Neuronal stem cell (in vitro differentiated cells): ENCODE data around the gene C1QTNF9.

Experiments
- DNase-seq: peaks from one replicate; pipeline ENCODE4 v3.0.0-alpha.2; 2013; ENCODE audit warnings: low spot score
- H2AFZ ChIP-seq: one replicate; pipeline ENCODE4 v1.6.1; 2013; ENCODE audit warnings: mild to moderate bottlenecking, low read length, inconsistent platforms
- H2AK5ac ChIP-seq: 2 replicates; pipeline ENCODE4 v1.6.1; 2013; ENCODE audit warnings: low read depth, mild to moderate bottlenecking, inconsistent platforms, low read length, moderate library complexity, mixed read lengths
- H2BK120ac ChIP-seq: 2 replicates; pipeline ENCODE4 v1.6.1; 2013; ENCODE audit warnings: low read depth, mild to moderate bottlenecking, inconsistent platforms, low read length, moderate library complexity, mixed read lengths
- H2BK12ac ChIP-seq: one replicate; pipeline ENCODE4 v1.6.1; 2013; ENCODE audit warnings: low read length, inconsistent platforms
- H2BK15ac ChIP-seq: 2 replicates; pipeline ENCODE4 v1.6.1; 2013; ENCODE audit warnings: mild to moderate bottlenecking, low read length, inconsistent platforms, mixed read lengths
- H2BK5ac ChIP-seq: one replicate; pipeline ENCODE4 v1.6.1; 2013; ENCODE audit warnings: inconsistent platforms, mild to moderate bottlenecking, low read length, moderate library complexity
- H3K14ac ChIP-seq: one replicate; pipeline ENCODE4 v1.6.1; 2013; ENCODE audit warnings: low read length, inconsistent platforms
- H3K18ac ChIP-seq: 2 replicates; pipeline ENCODE4 v1.6.1; 2013; ENCODE audit warnings: low read length, inconsistent platforms
- H3K23ac ChIP-seq: 2 replicates; pipeline ENCODE4 v1.6.1; 2013; ENCODE audit warnings: low read depth, mild to moderate bottlenecking, mixed read lengths, low read length, inconsistent platforms; ENCODE audit not compliant: poor library complexity
- H3K27ac ChIP-seq: replicated peaks from 3 replicates; pipeline ENCODE4 v1.5.1; 2013; ENCODE audit warnings: low read length, inconsistent platforms
- H3K27me3 ChIP-seq, 3 experiments: 2 replicates each; pipeline ENCODE4 v1.6.1; 2013; ENCODE audit warnings: low read length in 3 of 3, mild to moderate bottlenecking in 2 of 3, inconsistent platforms in 1 of 3, low read depth in 1 of 3, mixed read lengths in 1 of 3, moderate library complexity in 1 of 3; ENCODE audit not compliant: control insufficient read depth in 3 of 3, insufficient read depth in 3 of 3
- H3K36me3 ChIP-seq, 2 donors: replicated peaks in 1 of 2; 2 replicates each; pipeline ENCODE4 v1.6.1; 2013; ENCODE audit warnings: low read length in 2 of 2; ENCODE audit not compliant: control insufficient read depth in 2 of 2, insufficient read depth in 2 of 2
- H3K4ac ChIP-seq: 2 replicates; pipeline ENCODE4 v1.6.1; 2013; ENCODE audit warnings: inconsistent platforms, mild to moderate bottlenecking, low read length, moderate library complexity
- H3K4me1 ChIP-seq, 2 donors: 1 replicate in 1 of 2; 2 replicates in 1 of 2; pipeline ENCODE4 v1.6.1; 2013; ENCODE audit warnings: low read length in 2 of 2, low read depth in 1 of 2; ENCODE audit not compliant: control insufficient read depth in 2 of 2, insufficient read depth in 1 of 2
- H3K4me2 ChIP-seq: one replicate; pipeline ENCODE4 v1.6.1; 2013; ENCODE audit warnings: mild to moderate bottlenecking, low read length, inconsistent platforms; ENCODE audit not compliant: insufficient read depth, poor library complexity, severe bottlenecking
- H3K4me3 ChIP-seq, 2 donors: 2 replicates each; pipeline ENCODE4 v1.5.1; 2013; ENCODE audit warnings: low read length in 2 of 2, mild to moderate bottlenecking in 2 of 2, inconsistent platforms in 1 of 2, moderate library complexity in 1 of 2
- H3K79me1 ChIP-seq: one replicate; pipeline ENCODE4 v1.6.1; 2013; ENCODE audit warnings: low read depth, mild to moderate bottlenecking, inconsistent platforms, low read length, moderate library complexity
- H3K9ac ChIP-seq: one replicate; pipeline ENCODE4 v1.6.1; 2013; ENCODE audit warnings: mild to moderate bottlenecking, low read depth, low read length, inconsistent platforms; ENCODE audit not compliant: poor library complexity
- H3K9me3 ChIP-seq, 2 donors: replicated peaks in 1 of 2; 2 replicates each; pipeline versions ENCODE3 to v1.6.1; 2013; ENCODE audit warnings: low read length in 2 of 2, mild to moderate bottlenecking in 2 of 2, inconsistent platforms in 1 of 2, low read depth in 1 of 2, mixed read lengths in 1 of 2, moderate library complexity in 1 of 2; ENCODE audit not compliant: control insufficient read depth in 2 of 2, insufficient read depth in 1 of 2
- H4K8ac ChIP-seq: one replicate; pipeline ENCODE4 v1.6.1; 2013; ENCODE audit warnings: low read depth, mild to moderate bottlenecking, inconsistent platforms, low read length, moderate library complexity
- H4K91ac ChIP-seq: one replicate; pipeline ENCODE4 v1.6.1; 2013; ENCODE audit warnings: low read length, low read depth, mild to moderate bottlenecking, inconsistent platforms; ENCODE audit not compliant: poor library complexity
- WGBS, 2 donors: extraction: QIAGEN DNeasy Blood & Tissue Kit; methylation state at CpG; one replicate each; pipeline ENCODE4 v1.1.7; 2013; ENCODE audit warnings: missing lambda C conversion rate in 2 of 2, mixed read lengths in 1 of 2; ENCODE audit not compliant: insufficient read length in 2 of 2, insufficient replicate concordance in 1 of 2; ENCODE audit errors: extremely low coverage in 2 of 2; 5-methylcytosine and 5-hydroxymethylcytosine counted together

C1QTNF9 gene

DNA sequence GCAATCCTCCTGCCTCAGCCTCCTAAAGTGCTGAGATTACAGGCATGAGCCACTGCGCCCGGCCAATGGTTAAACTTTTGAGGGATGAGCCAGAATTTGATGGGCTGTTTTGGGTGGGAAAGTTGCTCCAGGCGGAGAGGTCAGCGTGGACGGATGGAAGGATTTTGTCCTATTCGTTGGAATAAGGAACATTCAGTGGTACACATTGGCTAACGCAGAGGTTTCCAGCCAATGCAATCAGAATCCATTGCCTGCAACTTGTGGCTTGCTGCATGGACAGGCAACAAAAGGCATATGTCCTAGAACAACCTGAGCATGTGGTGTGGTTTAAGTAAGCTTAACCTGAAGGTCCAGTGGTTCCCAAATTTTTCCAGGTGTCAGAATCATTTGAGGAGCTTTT lies 35.5 kb upstream of the C1QTNF9 start:
- Histone ChIP-seq H4K8ac (no peak overlapping the region), H2AFZ (no peak overlapping the region), H3K4me1 (peaks cover 17 to 26% of the 10 kb centered on the region in 2 donors), H3K4me3 (no peak overlapping the region), H3K79me1 (peaks cover 4% of the 10 kb centered on the region), H2BK15ac (no peak overlapping the region), H3K23ac (no peak overlapping the region), H4K91ac (no peak overlapping the region), H2BK12ac (no peak overlapping the region), H2BK120ac (no peak overlapping the region), H3K14ac (no peak overlapping the region), H2BK5ac (no peak overlapping the region), H3K36me3 (peaks cover 0 to 6% of the 10 kb centered on the region in 2 donors), H2AK5ac (no peak overlapping the region), H3K9ac (no peak overlapping the region), H3K9me3 (no peaks in the 10 kb centered on the region), H3K27me3 (no peaks in the 10 kb centered on the region), H3K18ac (no peak overlapping the region), H3K4me2 (no peak overlapping the region), H3K4ac (no peak overlapping the region), H3K27ac (no peak overlapping the region)
- no peak for DNase-seq
- WGBS, 2 donors, result no CpG with 5 or more reads among the region's 7 CpGs

DNA sequence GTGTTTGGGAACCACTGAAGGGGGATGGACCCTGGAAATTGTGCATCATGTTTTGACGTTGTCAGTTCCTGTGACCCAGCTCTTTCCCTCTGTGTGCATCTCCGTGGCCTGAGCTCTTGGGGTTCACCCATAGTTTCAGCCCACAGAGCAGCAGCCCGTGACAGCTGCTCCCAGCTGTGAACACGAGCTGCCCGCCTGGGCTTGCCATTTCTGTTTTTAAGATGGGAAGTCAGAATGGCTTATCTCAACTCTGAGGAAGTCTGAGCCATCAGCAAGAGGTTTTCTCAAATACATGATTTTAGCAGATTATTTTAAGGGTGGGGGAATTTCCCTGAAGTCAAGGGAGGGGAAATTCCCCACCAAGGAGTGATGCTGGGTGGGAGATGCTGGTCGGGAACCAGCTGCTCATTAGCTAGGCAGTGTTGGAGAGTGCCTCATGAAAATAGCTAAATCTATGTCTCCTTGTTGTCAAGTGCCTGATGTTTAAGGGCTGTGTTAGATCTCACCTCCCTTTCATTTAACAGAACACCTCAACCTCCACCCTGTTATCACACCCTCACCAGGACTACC lies 34.8 kb upstream of the C1QTNF9 start:
- Histone ChIP-seq H3K23ac (no peak overlapping the region), H4K8ac (no peak overlapping the region), H2AK5ac (no peak overlapping the region), H2BK5ac (no peak overlapping the region), H3K27ac (no peak overlapping the region), H2AFZ (no peak overlapping the region), H4K91ac (no peak overlapping the region), H3K27me3 (no peaks in the 10 kb centered on the region), H3K14ac (no peak overlapping the region), H3K79me1 (peaks cover 4% of the 10 kb centered on the region), H2BK15ac (no peak overlapping the region), H3K4me1 (peaks cover 17 to 26% of the 10 kb centered on the region in 2 donors), H3K9ac (no peak overlapping the region), H2BK12ac (no peak overlapping the region), H3K4me2 (no peak overlapping the region), H3K18ac (no peak overlapping the region), H3K36me3 (peaks cover 0 to 6% of the 10 kb centered on the region in 2 donors), H2BK120ac (no peak overlapping the region), H3K4ac (no peak overlapping the region), H3K9me3 (no peaks in the 10 kb centered on the region), H3K4me3 (no peak overlapping the region)
- DNase-seq, result no peak
- WGBS, 2 donors, result no CpG with 5 or more reads among the region's 6 CpGs

DNA sequence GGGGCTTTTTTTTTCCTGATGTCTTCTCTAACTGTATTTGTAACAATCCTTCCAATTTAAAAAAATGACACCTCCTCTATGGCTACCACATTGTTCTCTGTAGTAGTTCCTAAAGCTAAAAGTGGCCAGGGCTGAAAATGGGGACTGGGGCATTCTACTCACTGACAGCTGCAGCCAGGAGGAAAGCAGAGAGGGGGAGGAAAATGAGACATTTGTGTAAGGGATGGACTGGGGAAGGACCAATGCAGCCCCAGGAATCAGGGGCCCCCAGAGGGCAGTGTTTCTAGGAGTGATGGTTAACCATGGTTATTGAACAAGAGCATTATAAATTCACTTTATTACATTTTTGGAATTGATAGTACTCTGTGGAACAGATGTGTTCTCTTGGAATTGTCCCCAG lies 34.3 kb upstream of the C1QTNF9 start:
- no peak for DNase-seq
- Histone ChIP-seq H3K27ac (no peak overlapping the region), H2AK5ac (no peak overlapping the region)

DNA sequence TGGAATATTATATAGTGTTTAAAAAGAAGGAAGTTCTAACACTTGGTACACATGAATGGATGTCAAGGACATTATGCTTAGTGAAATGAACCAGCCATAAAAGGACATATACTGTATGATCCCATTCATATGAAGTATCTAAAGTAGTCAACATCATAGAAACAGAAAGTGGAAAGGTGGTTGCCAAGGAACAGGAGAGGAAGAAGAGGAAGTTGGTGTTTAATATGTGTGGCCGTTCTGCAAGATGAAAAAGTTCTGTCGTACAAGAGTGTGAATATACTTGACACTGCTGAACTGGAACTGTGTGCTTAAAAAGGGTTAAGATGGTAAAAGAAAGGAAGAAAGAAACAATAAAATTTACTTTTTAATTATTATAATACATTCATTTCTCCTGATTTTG lies 33.1 kb upstream of the C1QTNF9 start:
- DNase-seq, result no peak
- Histone ChIP-seq H3K9me3 (no peaks in the 10 kb centered on the region), H3K4me3 (no peak overlapping the region), H4K91ac (no peak overlapping the region), H2BK15ac (no peak overlapping the region), H2BK5ac (no peak overlapping the region), H3K23ac (no peak overlapping the region), H3K27me3 (no peaks in the 10 kb centered on the region), H3K4ac (no peak overlapping the region), H2AFZ (no peak overlapping the region), H3K4me1 (peaks cover 15 to 17% of the 10 kb centered on the region in 2 donors), H2BK12ac (no peak overlapping the region), H4K8ac (no peak overlapping the region), H2AK5ac (no peak overlapping the region), H2BK120ac (no peak overlapping the region), H3K79me1 (peaks cover 4% of the 10 kb centered on the region), H3K4me2 (no peak overlapping the region), H3K9ac (no peak overlapping the region), H3K14ac (no peak overlapping the region), H3K36me3 (peaks cover 0 to 21% of the 10 kb centered on the region in 2 donors), H3K18ac (no peak overlapping the region), H3K27ac (no peak overlapping the region)
- WGBS, 2 donors, result no CpG with 5 or more reads among the region's 2 CpGs

More for the DNA sequence above, 34.3 kb upstream of the C1QTNF9 start:
- no peak overlapping the region for H4K8ac ChIP-seq
- no peak overlapping the region for H2BK120ac ChIP-seq
- H3K9ac ChIP-seq, result no peak overlapping the region
- no peak overlapping the region for H3K14ac ChIP-seq
- peaks cover 17 to 26% of the 10 kb centered on the region in 2 donors for H3K4me1 ChIP-seq
- H2AFZ ChIP-seq, result no peak overlapping the region
- H2BK12ac ChIP-seq, result no peak overlapping the region
- H3K27me3 ChIP-seq, result no peaks in the 10 kb centered on the region
- no peak overlapping the region for H3K23ac ChIP-seq
- no peak overlapping the region for H2BK15ac ChIP-seq
- H3K79me1 ChIP-seq, result peaks cover 4% of the 10 kb centered on the region
- H3K4ac ChIP-seq, result no peak overlapping the region
- no peaks in the 10 kb centered on the region for H3K9me3 ChIP-seq
- H3K18ac ChIP-seq, result no peak overlapping the region
- H3K4me3 ChIP-seq, result no peak overlapping the region
- no peak overlapping the region for H2BK5ac ChIP-seq
- peaks cover 0 to 9% of the 10 kb centered on the region in 2 donors for H3K36me3 ChIP-seq
- no peak overlapping the region for H3K4me2 ChIP-seq
- H4K91ac ChIP-seq, result no peak overlapping the region
